ENCODE measurements around the gene FLYWCH2.
A peak's percentile ranks its signal among the peaks of the same experiment; 100 is the strongest.

Gene FLYWCH2

GRCh38 chr16:2884041-2884451 is 1.0 kb downstream of the FLYWCH2 start:
- Mint-ChIP-seq H3K27ac (peak overlapping the region; percentile 27), H3K4me1 (peaks cover 8% of the 10 kb centered on the region), H3K9me3 (peaks cover 5% of the 10 kb centered on the region), H3K27me3 (ENCODE audit: low read depth, poor library complexity) (peaks cover 22% of the 10 kb centered on the region), H3K36me3 (ENCODE audit: low read depth) (peaks cover 9% of the 10 kb centered on the region), H3K4me3 (peak overlapping the region; percentile 87)
- no peak for TF ChIP-seq CTCF (IDR thresholded peaks at IDR 0.05)
- DNase-seq: no peak

GRCh38 chr16:2894231-2894630 is 11.2 kb downstream of the FLYWCH2 start:
- Mint-ChIP-seq H3K27me3 (ENCODE audit: low read depth, poor library complexity) (peaks cover 6% of the 10 kb centered on the region), H3K9me3 (no peaks in the 10 kb centered on the region), H3K36me3 (ENCODE audit: low read depth) (peaks cover 3% of the 10 kb centered on the region), H3K4me1 (peaks cover 29% of the 10 kb centered on the region), H3K4me3 (no peak overlapping the region), H3K27ac (peak overlapping the region; percentile 68)
- no peak for DNase-seq
- no peak for TF ChIP-seq CTCF (IDR thresholded peaks at IDR 0.05)

- H3K4me3 Mint-ChIP-seq: no peak overlapping the region
- TF ChIP-seq CTCF (IDR thresholded peaks at IDR 0.05): no peak
- peaks cover 3% of the 10 kb centered on the region for H3K36me3 Mint-ChIP-seq (ENCODE audit: low read depth)
- H3K4me1 Mint-ChIP-seq: peaks cover 25% of the 10 kb centered on the region
- H3K27me3 Mint-ChIP-seq (ENCODE audit: low read depth, poor library complexity): peaks cover 11% of the 10 kb centered on the region
- no peak for DNase-seq
- no peaks in the 10 kb centered on the region for H3K9me3 Mint-ChIP-seq
- no peak overlapping the region for H3K27ac Mint-ChIP-seq
Measured at GRCh38 chr16:2895813-2896212, 12.8 kb downstream of the FLYWCH2 start.

GRCh38 chr16:2896480-2897010 is 13.5 kb downstream of the FLYWCH2 start:
- Mint-ChIP-seq H3K36me3 (ENCODE audit: low read depth) (peaks cover 3% of the 10 kb centered on the region), H3K4me1 (peaks cover 22% of the 10 kb centered on the region), H3K27ac (no peak overlapping the region), H3K27me3 (ENCODE audit: low read depth, poor library complexity) (peaks cover 11% of the 10 kb centered on the region), H3K9me3 (no peaks in the 10 kb centered on the region), H3K4me3 (no peak overlapping the region)
- TF ChIP-seq CTCF (IDR thresholded peaks at IDR 0.05): no peak
- no peak for DNase-seq

- H3K27ac Mint-ChIP-seq: no peak overlapping the region
- no peak for DNase-seq
- peaks cover 13% of the 10 kb centered on the region for H3K27me3 Mint-ChIP-seq (ENCODE audit: low read depth, poor library complexity)
- peaks cover 3% of the 10 kb centered on the region for H3K36me3 Mint-ChIP-seq (ENCODE audit: low read depth)
- H3K9me3 Mint-ChIP-seq: no peaks in the 10 kb centered on the region
- peaks cover 22% of the 10 kb centered on the region for H3K4me1 Mint-ChIP-seq
- no peak overlapping the region for H3K4me3 Mint-ChIP-seq
- TF ChIP-seq CTCF (IDR thresholded peaks at IDR 0.05): no peak
Measured at GRCh38 chr16:2897110-2897509, 14.1 kb downstream of the FLYWCH2 start.

- H3K36me3 Mint-ChIP-seq (ENCODE audit: low read depth): no peaks in the 10 kb centered on the region
- H3K27ac Mint-ChIP-seq: peak overlapping the region; percentile 42
- DNase-seq: no peak
- peaks cover 22% of the 10 kb centered on the region for H3K4me1 Mint-ChIP-seq
- H3K27me3 Mint-ChIP-seq (ENCODE audit: low read depth, poor library complexity): peaks cover 13% of the 10 kb centered on the region
- no peaks in the 10 kb centered on the region for H3K9me3 Mint-ChIP-seq
- H3K4me3 Mint-ChIP-seq: no peak overlapping the region
- no peak for TF ChIP-seq CTCF (IDR thresholded peaks at IDR 0.05)
Measured at GRCh38 chr16:2898831-2899563, 16.0 kb downstream of the FLYWCH2 start.
